Astrocyte (in vitro differentiated cells and primary cell): ENCODE data around the gene CSPG5. TPM values are rescaled to one million over a fixed set of nuclear protein-coding genes. Genes with fewer than 3 reads are reported as not detected.

Source experiments
- DNase-seq: peaks from one replicate; pipeline ENCODE4 v3.0.0-alpha.2; 2010; ENCODE audit warnings: low read depth
- FAIRE-seq: peaks from 2 replicates; lab custom pipeline; 2011; peaks lifted over from hg19 to GRCh38; lab: Jason Lieb, UNC
- H2AFZ ChIP-seq: 2 replicates; pipeline ENCODE4 v1.6.0; 2012; ENCODE audit warnings: low read depth, low read length, inconsistent platforms
- H3K27ac ChIP-seq: 2 replicates; pipeline ENCODE4 v1.5.1; 2011; ENCODE audit warnings: low read depth, low read length, inconsistent platforms
- H3K27me3 ChIP-seq: 2 replicates; pipeline ENCODE4 v1.6.0; 2011; ENCODE audit warnings: low read length, inconsistent platforms; ENCODE audit not compliant: insufficient read depth
- H3K36me3 ChIP-seq: 2 replicates; pipeline ENCODE4 v1.5.1; 2011; ENCODE audit warnings: low read length, inconsistent platforms; ENCODE audit not compliant: insufficient read depth
- H3K4me1 ChIP-seq: 2 replicates; pipeline ENCODE4 v1.5.1; 2011; ENCODE audit warnings: low read length, inconsistent platforms; ENCODE audit not compliant: insufficient read depth
- H3K4me2 ChIP-seq: 2 replicates; pipeline ENCODE4 v1.6.0; 2012; ENCODE audit warnings: low read length, inconsistent platforms
- H3K4me3 ChIP-seq: 2 replicates; pipeline ENCODE4 v1.5.1; 2011; ENCODE audit warnings: low read depth, mild to moderate bottlenecking, low read length, inconsistent platforms; ENCODE audit not compliant: insufficient read depth
- H3K79me2 ChIP-seq: 2 replicates; pipeline ENCODE4 v1.6.0; 2012; ENCODE audit warnings: mild to moderate bottlenecking, low read length, inconsistent platforms; ENCODE audit not compliant: insufficient read depth
- H3K9ac ChIP-seq: 2 replicates; pipeline ENCODE4 v1.6.0; 2012; ENCODE audit warnings: mild to moderate bottlenecking, low read length, inconsistent platforms
- H3K9me3 ChIP-seq: 2 replicates; pipeline ENCODE4 v1.5.1; 2012; ENCODE audit warnings: low read depth, mild to moderate bottlenecking, low read length, inconsistent platforms; ENCODE audit not compliant: insufficient read depth
- H4K20me1 ChIP-seq: 2 replicates; pipeline ENCODE4 v1.6.0; 2012; ENCODE audit warnings: low read length, inconsistent platforms; ENCODE audit not compliant: insufficient read depth
- H3K27ac Mint-ChIP-seq: one replicate; pipeline ENCODE4 v1.8.0; 2021; ENCODE audit warnings: mild to moderate bottlenecking, mixed read lengths; ENCODE audit not compliant: unreplicated experiment
- H3K27me3 Mint-ChIP-seq: one replicate; pipeline ENCODE4 v1.8.0; 2021; ENCODE audit warnings: low read depth, mixed read lengths; ENCODE audit not compliant: unreplicated experiment
- H3K36me3 Mint-ChIP-seq: one replicate; pipeline ENCODE4 v1.8.0; 2021; ENCODE audit warnings: low read depth, mixed read lengths; ENCODE audit not compliant: unreplicated experiment
- H3K4me1 Mint-ChIP-seq: one replicate; pipeline ENCODE4 v1.8.0; 2021; ENCODE audit warnings: low read depth, mixed read lengths; ENCODE audit not compliant: unreplicated experiment
- H3K4me3 Mint-ChIP-seq: one replicate; pipeline ENCODE4 v1.8.0; 2021; ENCODE audit warnings: mild to moderate bottlenecking, moderate library complexity, mixed read lengths; ENCODE audit not compliant: unreplicated experiment
- H3K9me3 Mint-ChIP-seq: one replicate; pipeline ENCODE4 v1.8.0; 2021; ENCODE audit warnings: mild to moderate bottlenecking, mixed read lengths; ENCODE audit not compliant: unreplicated experiment
- EZH2 ChIP-seq: IDR thresholded peaks from 2 replicates; pipeline ENCODE4 v1.6.1; 2012; ENCODE audit warnings: mild to moderate bottlenecking, low read length, inconsistent platforms; ENCODE audit not compliant: insufficient read depth
- total RNA-seq: library from RNA; stranded (reverse); gene quantifications from 2 replicates; pipeline ENCODE4 v1.2.1, GENCODE V29; 2021
- TF ChIP-seq, protein P1 (sequence below): IDR thresholded peaks from 2 replicates; pipeline ENCODE4 v1.5.1; 2011; ENCODE audit warnings: low read depth, mild to moderate bottlenecking, inconsistent platforms, low read length, moderate library complexity; ENCODE audit not compliant: insufficient read depth

Gene CSPG5
- total RNA-seq, 1 donor from 2014 or later, result 1.2 TPM

- Histone ChIP-seq H3K4me1 (peaks cover 21% of the 10 kb centered on the region), H3K9ac (no peak overlapping the region), H2AFZ (no peak overlapping the region), H3K79me2 (peaks cover 11% of the 10 kb centered on the region), H3K4me2 (no peak overlapping the region), H3K27me3 (no peaks in the 10 kb centered on the region), H3K27ac (no peak overlapping the region), H3K36me3 (peaks cover 32% of the 10 kb centered on the region), H3K4me3 (no peak overlapping the region), H4K20me1 (peaks cover 58% of the 10 kb centered on the region), H3K9me3 (no peaks in the 10 kb centered on the region)
- Mint-ChIP-seq H3K9me3 (no peaks in the 10 kb centered on the region), H3K4me3 (no peak overlapping the region), H3K36me3 (peaks cover 26% of the 10 kb centered on the region), H3K4me1 (peaks cover 43% of the 10 kb centered on the region), H3K27me3 (no peaks in the 10 kb centered on the region), H3K27ac (no peak overlapping the region)
- FAIRE-seq (no peak), DNase-seq (no peak)
- TF ChIP-seq, protein P1, sequence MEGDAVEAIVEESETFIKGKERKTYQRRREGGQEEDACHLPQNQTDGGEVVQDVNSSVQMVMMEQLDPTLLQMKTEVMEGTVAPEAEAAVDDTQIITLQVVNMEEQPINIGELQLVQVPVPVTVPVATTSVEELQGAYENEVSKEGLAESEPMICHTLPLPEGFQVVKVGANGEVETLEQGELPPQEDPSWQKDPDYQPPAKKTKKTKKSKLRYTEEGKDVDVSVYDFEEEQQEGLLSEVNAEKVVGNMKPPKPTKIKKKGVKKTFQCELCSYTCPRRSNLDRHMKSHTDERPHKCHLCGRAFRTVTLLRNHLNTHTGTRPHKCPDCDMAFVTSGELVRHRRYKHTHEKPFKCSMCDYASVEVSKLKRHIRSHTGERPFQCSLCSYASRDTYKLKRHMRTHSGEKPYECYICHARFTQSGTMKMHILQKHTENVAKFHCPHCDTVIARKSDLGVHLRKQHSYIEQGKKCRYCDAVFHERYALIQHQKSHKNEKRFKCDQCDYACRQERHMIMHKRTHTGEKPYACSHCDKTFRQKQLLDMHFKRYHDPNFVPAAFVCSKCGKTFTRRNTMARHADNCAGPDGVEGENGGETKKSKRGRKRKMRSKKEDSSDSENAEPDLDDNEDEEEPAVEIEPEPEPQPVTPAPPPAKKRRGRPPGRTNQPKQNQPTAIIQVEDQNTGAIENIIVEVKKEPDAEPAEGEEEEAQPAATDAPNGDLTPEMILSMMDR, result no peak
- TF ChIP-seq EZH2, result no peak
These were observed 28.7 kb upstream of the CSPG5 start for GRCh38 chr3:47607335-47607734.

DNA sequence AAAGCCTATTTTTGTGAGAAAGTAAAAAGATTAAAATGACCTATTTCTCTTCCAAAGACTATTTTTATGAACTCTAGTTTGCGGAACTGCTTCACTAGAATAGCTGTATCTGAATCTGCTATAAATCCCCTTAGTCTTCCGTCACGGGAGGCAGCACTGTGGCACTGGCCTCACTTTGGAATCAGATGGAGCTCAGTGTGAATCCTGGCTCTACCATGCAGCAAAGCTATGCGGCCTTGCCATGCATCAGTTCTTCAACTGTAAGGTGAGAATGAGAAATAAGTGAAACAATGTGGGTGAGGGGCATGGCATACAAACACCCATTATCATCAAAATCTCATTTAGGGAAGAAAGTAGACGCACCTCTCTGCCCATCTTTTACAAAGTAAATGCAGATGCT lies 27.5 kb upstream of the CSPG5 start:
- H4K20me1 ChIP-seq, result peaks cover 58% of the 10 kb centered on the region
- H3K79me2 ChIP-seq, result peaks cover 11% of the 10 kb centered on the region
- H3K9ac ChIP-seq, result no peak overlapping the region
- no peak overlapping the region for H3K4me3 ChIP-seq
- H3K4me2 ChIP-seq, result peak overlapping the region; percentile 28
- Mint-ChIP-seq H3K27ac (peak overlapping the region; percentile 0), H3K4me1 (peaks cover 36% of the 10 kb centered on the region), H3K9me3 (no peaks in the 10 kb centered on the region), H3K4me3 (no peak overlapping the region), H3K27me3 (no peaks in the 10 kb centered on the region), H3K36me3 (peaks cover 29% of the 10 kb centered on the region)
- no peaks in the 10 kb centered on the region for H3K9me3 ChIP-seq
- no peak for DNase-seq
- FAIRE-seq, result no peak
- TF ChIP-seq, protein P1, result no peak
- TF ChIP-seq EZH2, result no peak
- H2AFZ ChIP-seq, result no peak overlapping the region
- no peaks in the 10 kb centered on the region for H3K27me3 ChIP-seq
- H3K27ac ChIP-seq, result no peak overlapping the region
- H3K36me3 ChIP-seq, result peaks cover 32% of the 10 kb centered on the region
- H3K4me1 ChIP-seq, result peaks cover 11% of the 10 kb centered on the region

DNA sequence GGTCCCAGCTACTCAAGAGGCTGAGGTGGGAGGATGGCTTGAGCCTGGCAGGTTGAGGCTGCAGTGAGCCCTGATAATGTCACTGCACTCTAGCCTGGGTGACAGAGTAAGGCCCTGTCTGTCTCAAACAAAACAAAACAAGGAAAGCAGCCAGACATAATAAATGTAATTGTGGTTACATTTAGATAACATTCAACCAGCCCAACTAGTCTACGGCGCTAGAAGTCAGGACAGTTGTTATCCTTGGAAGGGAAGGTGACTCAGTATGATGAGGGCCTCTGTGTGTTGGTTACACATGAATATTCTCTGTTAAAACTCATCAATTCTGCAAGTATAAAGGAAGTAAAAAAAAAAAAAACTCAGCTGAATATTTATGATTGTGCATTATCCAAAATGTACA lies 27.0 kb upstream of the CSPG5 start:
- Mint-ChIP-seq H3K27me3 (no peaks in the 10 kb centered on the region), H3K27ac (peak overlapping the region; percentile 83), H3K4me3 (no peak overlapping the region), H3K36me3 (peaks cover 29% of the 10 kb centered on the region), H3K9me3 (no peaks in the 10 kb centered on the region), H3K4me1 (peaks cover 34% of the 10 kb centered on the region)
- H3K4me2 ChIP-seq, result peak overlapping the region; percentile 28
- TF ChIP-seq EZH2, result no peak
- TF ChIP-seq, protein P1, result no peak
- DNase-seq, result peak; percentile 69
- H3K27me3 ChIP-seq, result no peaks in the 10 kb centered on the region
- peaks cover 11% of the 10 kb centered on the region for H3K79me2 ChIP-seq
- H4K20me1 ChIP-seq, result peaks cover 59% of the 10 kb centered on the region
- FAIRE-seq, result no peak
- no peak overlapping the region for H2AFZ ChIP-seq
- peaks cover 32% of the 10 kb centered on the region for H3K36me3 ChIP-seq
- H3K4me3 ChIP-seq, result no peak overlapping the region
- H3K4me1 ChIP-seq, result peaks cover 11% of the 10 kb centered on the region
- H3K9me3 ChIP-seq, result no peaks in the 10 kb centered on the region
- H3K27ac ChIP-seq, result no peak overlapping the region
- no peak overlapping the region for H3K9ac ChIP-seq
